Progenitor cell of endocrine pancreas (in vitro differentiated cells): Measurements from ENCODE around the gene HDDC3. TPM values are rescaled to one million over a fixed set of nuclear protein-coding genes. Genes with fewer than 3 reads are reported as not detected.
"Not testable (repeated sequence)": the region's sequence is repeated elsewhere in the genome, so short reads cannot be mapped to it uniquely, and the experiment has no call there.

Experiments used
- DNase-seq: peaks from one replicate; pipeline ENCODE4 v3.0.0; 2021; ENCODE audit warnings: low spot score; ENCODE audit not compliant: unreplicated experiment
- H3K27ac Mint-ChIP-seq: 2 replicates; pipeline ENCODE4 v1.8.0; 2021; ENCODE audit warnings: mild to moderate bottlenecking, moderate library complexity, mixed read lengths
- H3K27me3 Mint-ChIP-seq: 2 replicates; pipeline ENCODE4 v1.8.0; 2021; ENCODE audit warnings: mixed read lengths
- H3K36me3 Mint-ChIP-seq: 2 replicates; pipeline ENCODE4 v1.8.0; 2022; ENCODE audit warnings: mixed read lengths; ENCODE audit not compliant: insufficient read depth
- H3K4me1 Mint-ChIP-seq: 2 replicates; pipeline ENCODE4 v1.8.0; 2021; ENCODE audit warnings: low read depth, mixed read lengths
- H3K4me3 Mint-ChIP-seq: 2 replicates; pipeline ENCODE4 v1.8.0; 2021; ENCODE audit warnings: low read depth, mild to moderate bottlenecking, moderate library complexity, mixed read lengths
- H3K9me3 Mint-ChIP-seq: 2 replicates; pipeline ENCODE4 v1.8.0; 2021; ENCODE audit warnings: low read depth, mixed read lengths
- total RNA-seq: library from RNA; stranded (reverse); gene quantifications from 2 replicates; pipeline ENCODE4 v1.2.1, GENCODE V29; 2021
- TF ChIP-seq, protein P1 (sequence below): fragments of 200-600 bp; sonication (generic); IDR thresholded peaks from one replicate; pipeline ENCODE4 v1.5.0; 2021; ENCODE audit warnings: antibody characterized with exemption, mild to moderate bottlenecking; ENCODE audit not compliant: unreplicated experiment

Gene HDDC3
- total RNA-seq, 1 donor from 2014 or later, result 14.5 TPM

DNA sequence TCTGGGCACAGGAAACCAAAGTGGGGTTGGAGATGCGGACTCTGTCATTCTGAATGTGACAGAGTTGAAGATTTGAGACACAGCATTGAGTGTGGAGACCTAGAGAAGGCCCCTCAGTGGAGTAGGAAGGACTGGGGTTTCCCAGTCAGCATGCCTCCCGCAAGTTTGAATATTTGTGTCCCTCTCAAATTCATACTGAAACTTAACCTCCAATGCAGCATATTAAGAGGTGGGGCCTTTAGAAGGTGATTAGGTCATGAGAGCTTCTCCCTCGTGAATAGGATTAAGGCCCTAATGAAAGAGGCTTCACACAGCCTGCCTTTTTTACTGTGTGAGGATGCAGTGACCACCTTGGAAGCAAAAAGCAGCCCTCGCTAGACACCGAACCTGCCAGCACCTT is 8.0 kb downstream of the HDDC3 start:
- Mint-ChIP-seq H3K27me3 (no peaks in the 10 kb centered on the region), H3K27ac (no peak overlapping the region), H3K9me3 (no peaks in the 10 kb centered on the region)

GRCh38 chr15:90922712-90923322 is 9.5 kb downstream of the HDDC3 start:
- H3K9me3 Mint-ChIP-seq, H3K27ac Mint-ChIP-seq, H3K27me3 Mint-ChIP-seq, H3K4me3 Mint-ChIP-seq, H3K36me3 Mint-ChIP-seq, DNase-seq, H3K4me1 Mint-ChIP-seq: not testable (repeated sequence)

More for the DNA sequence above, 8.0 kb downstream of the HDDC3 start:
- Mint-ChIP-seq H3K4me1 (no peaks in the 10 kb centered on the region), H3K4me3 (no peak overlapping the region), H3K36me3 (peaks cover 6% of the 10 kb centered on the region)
- DNase-seq, result no peak
- TF ChIP-seq, protein P1, sequence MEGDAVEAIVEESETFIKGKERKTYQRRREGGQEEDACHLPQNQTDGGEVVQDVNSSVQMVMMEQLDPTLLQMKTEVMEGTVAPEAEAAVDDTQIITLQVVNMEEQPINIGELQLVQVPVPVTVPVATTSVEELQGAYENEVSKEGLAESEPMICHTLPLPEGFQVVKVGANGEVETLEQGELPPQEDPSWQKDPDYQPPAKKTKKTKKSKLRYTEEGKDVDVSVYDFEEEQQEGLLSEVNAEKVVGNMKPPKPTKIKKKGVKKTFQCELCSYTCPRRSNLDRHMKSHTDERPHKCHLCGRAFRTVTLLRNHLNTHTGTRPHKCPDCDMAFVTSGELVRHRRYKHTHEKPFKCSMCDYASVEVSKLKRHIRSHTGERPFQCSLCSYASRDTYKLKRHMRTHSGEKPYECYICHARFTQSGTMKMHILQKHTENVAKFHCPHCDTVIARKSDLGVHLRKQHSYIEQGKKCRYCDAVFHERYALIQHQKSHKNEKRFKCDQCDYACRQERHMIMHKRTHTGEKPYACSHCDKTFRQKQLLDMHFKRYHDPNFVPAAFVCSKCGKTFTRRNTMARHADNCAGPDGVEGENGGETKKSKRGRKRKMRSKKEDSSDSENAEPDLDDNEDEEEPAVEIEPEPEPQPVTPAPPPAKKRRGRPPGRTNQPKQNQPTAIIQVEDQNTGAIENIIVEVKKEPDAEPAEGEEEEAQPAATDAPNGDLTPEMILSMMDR, result no peak

DNA sequence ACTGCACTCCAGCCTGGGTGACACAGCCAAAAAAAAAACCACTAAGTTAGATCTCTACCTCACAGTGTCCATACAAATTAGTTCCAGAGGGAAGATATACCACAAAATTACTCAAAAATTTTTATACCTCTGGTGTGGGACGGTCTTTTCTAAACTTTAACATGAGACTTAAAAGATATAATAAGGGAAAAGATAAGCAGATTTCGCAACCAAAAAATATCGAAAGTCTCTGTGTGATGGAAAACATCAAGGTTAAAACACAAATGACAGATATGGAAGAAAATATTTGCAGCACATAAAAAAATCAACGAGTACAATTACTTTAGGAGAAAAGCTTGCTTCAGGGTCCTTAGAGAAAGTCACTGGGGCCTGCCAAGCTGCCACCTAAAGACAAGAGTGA is 10.5 kb downstream of the HDDC3 start:
- Mint-ChIP-seq H3K36me3 (peaks cover 13% of the 10 kb centered on the region), H3K9me3 (no peaks in the 10 kb centered on the region), H3K4me3 (no peak overlapping the region), H3K27me3 (no peaks in the 10 kb centered on the region), H3K4me1 (no peaks in the 10 kb centered on the region), H3K27ac (no peak overlapping the region)
- TF ChIP-seq, protein P1, result no peak
- no peak for DNase-seq

DNA sequence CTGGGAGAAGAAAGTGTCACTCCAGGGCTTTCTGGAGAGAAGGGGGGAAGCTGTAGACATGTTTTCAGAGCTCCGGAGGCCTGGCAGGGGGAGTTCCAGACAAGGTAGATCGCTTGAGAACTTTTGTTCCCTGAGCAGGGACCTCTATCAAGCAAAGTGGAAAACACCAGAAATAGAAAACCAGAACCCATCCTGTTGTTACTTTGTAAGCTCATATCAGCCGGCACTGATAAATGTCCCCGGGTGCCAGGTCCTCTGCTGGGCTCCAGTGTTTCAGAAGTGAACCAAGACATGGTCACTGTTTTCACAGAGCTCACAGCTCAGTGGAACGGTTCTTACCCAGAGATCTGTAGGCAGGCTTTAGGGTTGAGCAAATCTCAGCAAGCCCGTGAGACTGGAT is 13.5 kb downstream of the HDDC3 start:
- no peak overlapping the region for H3K27ac Mint-ChIP-seq
- H3K4me3 Mint-ChIP-seq, result no peak overlapping the region
- H3K9me3 Mint-ChIP-seq, result no peaks in the 10 kb centered on the region
- DNase-seq, result no peak
- TF ChIP-seq, protein P1, result no peak
- H3K27me3 Mint-ChIP-seq, result no peaks in the 10 kb centered on the region
- H3K36me3 Mint-ChIP-seq, result peaks cover 22% of the 10 kb centered on the region
- H3K4me1 Mint-ChIP-seq, result no peaks in the 10 kb centered on the region

DNA sequence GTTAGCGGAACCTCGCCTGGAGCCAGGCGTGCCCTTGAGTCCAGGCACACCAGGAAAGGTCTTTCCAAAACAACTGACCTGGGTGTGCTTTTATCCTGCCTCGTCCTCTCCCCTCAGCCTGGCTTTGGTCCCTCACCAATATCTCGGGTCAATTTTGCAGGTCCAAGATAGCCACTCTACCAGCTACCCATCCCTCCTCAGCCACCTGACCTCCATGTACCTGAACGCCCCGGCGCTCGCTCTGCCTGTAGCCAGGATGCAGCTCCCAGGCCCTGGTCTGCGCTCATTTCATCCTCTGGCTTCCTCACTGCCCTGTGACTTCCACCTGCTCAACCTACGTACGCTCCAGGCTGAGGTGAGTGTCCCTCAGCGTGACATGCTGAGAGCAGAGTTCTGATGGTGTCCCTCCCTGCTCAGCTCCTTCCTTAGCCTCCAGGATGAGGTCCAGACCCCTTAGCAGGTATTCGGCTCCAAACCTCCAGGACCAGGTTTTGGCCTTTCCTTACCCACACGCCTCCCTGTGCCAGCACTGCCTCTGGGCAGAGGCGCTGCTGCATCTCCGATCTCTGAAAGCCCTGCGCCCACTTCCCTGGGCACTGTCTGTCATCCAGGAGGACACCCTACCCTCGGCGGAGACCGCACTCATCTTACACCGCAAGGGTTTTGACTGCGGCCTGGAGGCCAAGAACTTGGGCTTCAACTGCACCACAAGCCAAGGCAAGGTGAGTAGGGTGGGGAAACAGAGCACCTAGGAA is 14.1 kb downstream of the HDDC3 start:
- H3K27me3 Mint-ChIP-seq, result no peaks in the 10 kb centered on the region
- no peak overlapping the region for H3K27ac Mint-ChIP-seq
- H3K9me3 Mint-ChIP-seq, result no peaks in the 10 kb centered on the region
- H3K4me1 Mint-ChIP-seq, result no peaks in the 10 kb centered on the region
- TF ChIP-seq, protein P1, result no peak
- DNase-seq, result no peak
- no peak overlapping the region for H3K4me3 Mint-ChIP-seq
- peaks cover 23% of the 10 kb centered on the region for H3K36me3 Mint-ChIP-seq

GRCh38 chr15:90917569-90917968 is 14.8 kb downstream of the HDDC3 start:
- H3K4me3 Mint-ChIP-seq, result no peak overlapping the region
- TF ChIP-seq, protein P1, result no peak
- H3K27ac Mint-ChIP-seq, result no peak overlapping the region
- DNase-seq, result no peak
- peaks cover 23% of the 10 kb centered on the region for H3K36me3 Mint-ChIP-seq
- no peaks in the 10 kb centered on the region for H3K4me1 Mint-ChIP-seq
- H3K9me3 Mint-ChIP-seq, result no peaks in the 10 kb centered on the region
- no peaks in the 10 kb centered on the region for H3K27me3 Mint-ChIP-seq
